ENCODE measurements around the gene PHF23.
A peak's percentile ranks its signal among the peaks of the same experiment; 100 is the strongest.

- TF ChIP-seq CTCF (IDR thresholded peaks at IDR 0.05) (peak; percentile 76), ZFX (IDR thresholded peaks at IDR 0.05; ENCODE audit: borderline replicate concordance) (no peak)
Observed at GRCh38 chr17:7252176-7253043, 13.2 kb upstream of the PHF23 start, which contains the start of gene ELP5.

Measured in 22Rv1 (cell line).